ENCODE measurements around the gene MYH10.
A peak's percentile ranks its signal among the peaks of the same experiment; 100 is the strongest.

MYH10 gene

DNA sequence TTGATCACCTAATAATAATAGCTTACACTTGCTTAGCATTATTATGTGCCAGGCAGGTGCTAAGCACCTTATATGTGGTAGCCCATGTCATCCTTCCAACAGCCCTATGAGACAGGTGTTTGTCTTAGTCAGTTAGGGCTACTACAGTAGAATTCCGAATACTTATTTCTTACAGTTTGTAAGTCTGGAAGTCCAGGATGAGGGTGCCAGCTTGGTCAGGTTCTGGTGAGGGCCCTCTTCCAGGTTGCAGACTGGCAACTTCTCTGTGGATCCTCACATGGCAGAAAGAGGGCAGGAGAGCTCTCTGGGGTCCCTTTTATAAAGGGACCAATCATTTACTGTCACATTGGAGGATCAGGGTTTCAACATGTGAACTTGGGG, 19.6 kb upstream of the MYH10 start:
- no peak overlapping the region for H3K27ac ChIP-seq
- DNase-seq (ENCODE audit: low read depth, low spot score) = no peak

DNA sequence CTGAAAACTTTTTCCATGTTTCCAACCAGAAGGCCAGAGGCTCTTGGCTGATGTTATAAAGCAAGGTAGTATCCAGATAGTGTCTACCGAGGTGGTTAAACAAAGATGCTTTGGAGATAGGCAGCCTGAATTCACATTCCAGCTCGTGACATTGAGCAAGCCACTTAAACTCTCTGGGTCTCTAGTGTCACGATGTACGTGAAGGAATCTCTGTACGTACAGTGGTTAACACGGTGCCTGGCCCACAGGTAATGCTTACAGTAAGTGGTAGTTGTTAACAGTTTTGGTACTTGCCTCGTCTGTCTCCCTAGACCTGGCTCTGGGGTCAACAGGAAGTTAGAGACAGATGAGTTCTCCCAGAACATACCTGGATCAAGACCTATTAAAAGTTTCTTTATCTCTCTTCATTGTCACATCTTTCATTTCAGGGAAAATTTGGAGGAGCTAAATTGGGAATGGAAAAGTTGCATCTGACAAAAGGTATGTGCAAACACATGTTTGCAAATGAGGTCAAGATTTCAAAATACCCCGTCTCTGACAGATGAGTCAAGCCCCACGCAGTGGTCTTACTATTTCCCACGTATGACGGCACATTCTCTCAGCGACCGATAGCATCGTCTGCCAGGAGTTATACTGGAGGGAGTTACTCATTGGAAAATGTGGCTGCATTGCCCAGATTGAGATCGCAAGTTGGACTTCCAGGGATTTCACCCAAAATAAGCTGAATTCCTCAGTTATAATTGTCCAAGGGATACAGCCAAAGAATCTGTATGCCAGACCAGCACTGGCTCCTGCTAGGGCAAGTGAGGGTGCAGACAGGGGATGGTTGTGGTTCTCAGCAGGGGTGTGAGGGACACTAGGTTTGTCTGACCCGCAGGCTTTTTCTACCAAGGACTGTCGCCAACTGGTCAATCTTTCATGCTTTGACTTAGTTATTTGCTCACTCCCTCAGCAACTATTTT, 18.9 kb upstream of the MYH10 start:
- no peak for DNase-seq (ENCODE audit: low read depth, low spot score)
- H3K27ac ChIP-seq = no peak overlapping the region

DNA sequence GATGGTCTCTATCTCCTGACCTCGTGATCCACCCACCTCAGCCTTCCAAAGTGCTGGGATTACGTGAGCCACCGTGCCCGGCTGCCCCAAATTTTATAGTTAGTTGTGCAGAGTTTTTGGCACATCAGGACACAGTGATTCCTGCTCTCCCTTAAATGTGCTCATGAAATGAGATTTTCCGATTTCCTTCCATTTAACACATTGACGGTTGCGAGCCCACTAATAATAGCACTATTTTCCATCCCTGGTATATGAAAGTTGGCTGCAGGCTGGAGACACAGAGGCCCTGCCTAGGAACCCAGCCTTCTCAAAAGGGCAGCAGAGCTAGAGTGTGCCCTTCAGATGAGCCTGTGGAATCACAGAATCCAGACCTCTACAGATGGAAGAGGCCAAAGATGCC, 17.4 kb upstream of the MYH10 start:
- DNase-seq (ENCODE audit: low read depth, low spot score) = no peak

DNA sequence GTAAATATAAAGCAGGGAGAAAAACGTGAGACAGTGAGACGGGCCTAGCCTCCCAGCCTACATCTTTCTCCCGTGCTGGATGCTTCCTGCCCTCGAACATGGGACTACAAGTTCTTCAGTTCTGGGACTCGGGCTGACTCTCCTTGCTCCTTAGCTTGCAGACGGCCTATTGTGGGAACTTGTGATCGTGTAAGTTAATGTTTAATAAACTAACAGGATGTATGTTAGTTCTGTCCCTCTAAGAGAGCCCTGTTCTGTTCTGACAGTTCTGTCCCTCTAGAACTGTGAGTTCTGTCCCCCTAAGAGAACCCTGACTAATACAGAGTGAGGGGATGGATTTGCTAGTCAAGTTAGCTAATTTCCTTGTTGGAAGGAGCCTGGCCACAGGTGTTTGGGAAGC, 16.7 kb upstream of the MYH10 start:
- H3K27ac ChIP-seq = no peak overlapping the region
- DNase-seq (ENCODE audit: low read depth, low spot score) = no peak

More for the DNA sequence above, 17.4 kb upstream of the MYH10 start:
- H3K27ac ChIP-seq = no peak overlapping the region

DNA sequence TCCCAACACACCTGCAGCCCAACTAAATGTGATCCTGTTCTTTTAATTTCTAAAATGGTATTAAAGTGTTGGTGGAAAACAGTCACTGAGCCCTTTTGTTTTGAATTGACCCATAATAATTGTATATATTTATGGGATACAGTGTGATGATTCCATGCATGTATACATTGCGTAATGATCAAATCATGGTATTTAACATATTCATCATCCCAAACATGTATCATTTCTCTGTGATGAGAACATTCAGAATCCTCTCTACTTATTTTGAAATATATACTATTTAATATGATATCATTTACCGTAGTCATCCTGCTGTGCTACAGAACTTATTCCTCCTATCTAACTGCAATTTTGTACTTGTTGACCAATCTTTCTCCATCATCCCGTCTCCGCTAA, 14.0 kb upstream of the MYH10 start:
- H3K27ac ChIP-seq = no peak overlapping the region
- DNase-seq (ENCODE audit: low read depth, low spot score) = no peak

DNA sequence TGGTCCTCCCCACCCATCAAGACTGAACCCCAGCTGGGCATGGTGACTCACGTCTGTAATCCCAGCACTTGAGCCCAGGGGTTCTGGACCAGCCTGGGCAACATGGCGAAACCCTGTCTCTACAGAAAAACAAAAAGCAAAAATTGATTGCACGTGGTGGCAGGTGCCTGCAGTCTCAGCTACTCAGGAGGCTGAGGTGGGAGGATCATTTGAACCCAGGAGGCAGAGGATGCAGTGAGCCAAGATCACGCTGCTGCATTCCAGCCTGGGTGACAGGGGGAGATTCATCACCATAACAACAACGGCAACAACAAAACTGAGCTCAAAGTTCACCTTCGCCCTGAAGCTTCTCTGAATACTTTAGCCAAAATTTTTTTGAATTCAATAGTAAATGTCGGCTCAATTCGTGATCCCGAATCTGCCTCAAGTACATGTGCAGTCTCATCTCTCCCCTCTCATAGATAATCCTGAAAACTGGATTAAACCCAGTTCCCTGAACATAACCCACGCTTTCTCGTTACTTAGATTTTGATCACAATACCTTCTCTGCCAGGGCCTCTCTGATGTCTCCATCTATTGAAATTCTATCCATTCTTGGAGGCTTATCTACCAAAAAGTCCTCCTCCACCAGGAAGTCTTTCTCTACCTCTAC, 13.5 kb upstream of the MYH10 start:
- H3K27ac ChIP-seq = no peak overlapping the region
- DNase-seq (ENCODE audit: low read depth, low spot score) = no peak

DNA sequence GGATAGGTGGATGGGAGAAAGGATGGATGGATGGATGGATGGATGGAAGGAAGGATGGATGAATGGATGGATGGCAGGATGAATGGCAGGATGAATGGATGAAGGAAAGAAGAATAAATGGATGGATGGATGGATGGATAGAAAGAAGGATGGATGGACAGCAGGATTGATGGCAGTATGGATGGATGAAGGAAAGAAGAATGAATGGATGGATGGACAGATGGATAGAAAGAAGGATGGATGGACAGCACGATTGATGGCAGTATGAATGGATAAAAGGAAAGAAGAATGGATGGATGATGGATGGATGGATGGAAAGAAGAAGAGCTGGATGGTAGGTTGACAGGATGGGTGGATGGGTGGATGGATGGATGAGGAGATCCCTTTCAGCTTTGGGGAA, 9.2 kb upstream of the MYH10 start:
- DNase-seq (ENCODE audit: low read depth, low spot score) = no peak
- no peak overlapping the region for H3K27ac ChIP-seq

DNA sequence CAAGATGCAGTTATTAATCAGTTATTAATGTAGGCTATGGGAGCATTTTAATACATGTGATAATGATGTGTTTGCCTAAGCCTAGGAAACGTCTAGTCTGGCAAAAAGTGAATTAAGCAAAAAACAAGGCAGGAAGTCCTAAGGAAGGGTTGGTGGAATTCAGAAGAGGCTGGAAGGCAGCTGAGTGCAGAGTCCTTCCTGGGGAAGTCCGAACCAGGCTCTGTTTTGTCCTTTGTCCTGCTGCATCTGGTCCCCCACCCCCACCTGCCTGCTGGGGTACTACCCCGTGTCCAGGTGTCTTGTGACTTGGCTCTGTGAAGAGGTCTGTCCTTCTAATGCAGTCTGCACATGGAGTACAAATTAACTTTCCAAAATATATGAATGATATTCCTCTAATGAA, 1.5 kb upstream of the MYH10 start:
- no peak for DNase-seq (ENCODE audit: low read depth, low spot score)
- no peak overlapping the region for H3K27ac ChIP-seq

DNA sequence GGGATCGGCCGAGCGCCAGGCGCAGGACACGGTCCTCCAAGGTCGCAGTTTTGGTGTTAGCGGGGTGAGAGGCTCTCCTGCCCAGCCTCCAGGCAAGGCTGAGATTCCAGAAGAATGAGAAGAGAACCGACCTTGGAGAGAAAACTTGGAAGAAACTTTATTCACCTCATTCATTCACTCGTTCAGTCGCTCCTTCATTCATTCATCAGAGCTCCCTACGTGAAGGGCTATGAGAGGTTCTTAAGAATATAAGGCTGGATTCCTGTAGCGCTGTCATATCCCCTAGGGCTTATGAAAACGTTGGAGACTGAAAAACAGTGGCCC, 991 bp upstream of the MYH10 start:
- H3K27ac ChIP-seq = peak overlapping the region; percentile 67
- DNase-seq (ENCODE audit: low read depth, low spot score) = no peak

DNA sequence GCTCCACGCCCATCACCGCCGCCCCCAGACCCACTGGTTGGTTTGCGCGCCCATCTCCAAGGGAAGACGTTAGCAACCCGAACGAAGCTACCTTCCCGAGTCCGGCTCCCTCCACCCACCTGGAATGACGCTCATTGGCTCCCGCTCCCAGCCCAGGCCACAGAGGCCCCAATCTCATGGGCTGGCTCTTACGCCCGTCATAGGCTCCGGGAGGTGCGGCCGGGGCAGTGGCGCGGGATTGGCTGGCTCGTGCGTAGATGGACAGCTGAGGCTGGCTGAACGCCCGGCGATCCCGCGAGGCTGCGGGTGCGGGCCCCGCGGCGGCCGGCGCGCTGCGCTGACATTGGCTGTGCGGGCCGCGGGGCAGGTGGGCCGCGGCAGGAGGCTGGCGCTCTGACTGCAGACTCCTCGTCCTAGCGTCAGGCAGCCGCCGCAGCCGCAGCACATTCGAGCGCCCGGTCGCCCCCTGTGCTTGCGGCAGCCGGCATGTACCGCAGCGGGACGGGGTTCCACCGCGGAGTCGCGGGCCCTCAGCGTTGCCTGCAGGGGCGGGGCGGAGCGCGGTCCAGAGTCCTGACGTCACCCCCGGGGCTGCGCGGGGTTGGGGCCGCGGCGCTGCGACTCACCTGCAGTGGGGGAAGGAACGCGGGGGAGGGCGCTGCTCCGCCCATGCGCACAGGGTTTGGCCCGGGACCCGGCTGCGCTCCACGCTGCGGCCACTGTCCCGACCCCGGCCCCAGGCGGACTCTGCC, 453 bp upstream of the MYH10 start:
- DNase-seq (ENCODE audit: low read depth, low spot score) = peak; percentile 98
- peak overlapping the region; percentile 67 for H3K27ac ChIP-seq

DNA sequence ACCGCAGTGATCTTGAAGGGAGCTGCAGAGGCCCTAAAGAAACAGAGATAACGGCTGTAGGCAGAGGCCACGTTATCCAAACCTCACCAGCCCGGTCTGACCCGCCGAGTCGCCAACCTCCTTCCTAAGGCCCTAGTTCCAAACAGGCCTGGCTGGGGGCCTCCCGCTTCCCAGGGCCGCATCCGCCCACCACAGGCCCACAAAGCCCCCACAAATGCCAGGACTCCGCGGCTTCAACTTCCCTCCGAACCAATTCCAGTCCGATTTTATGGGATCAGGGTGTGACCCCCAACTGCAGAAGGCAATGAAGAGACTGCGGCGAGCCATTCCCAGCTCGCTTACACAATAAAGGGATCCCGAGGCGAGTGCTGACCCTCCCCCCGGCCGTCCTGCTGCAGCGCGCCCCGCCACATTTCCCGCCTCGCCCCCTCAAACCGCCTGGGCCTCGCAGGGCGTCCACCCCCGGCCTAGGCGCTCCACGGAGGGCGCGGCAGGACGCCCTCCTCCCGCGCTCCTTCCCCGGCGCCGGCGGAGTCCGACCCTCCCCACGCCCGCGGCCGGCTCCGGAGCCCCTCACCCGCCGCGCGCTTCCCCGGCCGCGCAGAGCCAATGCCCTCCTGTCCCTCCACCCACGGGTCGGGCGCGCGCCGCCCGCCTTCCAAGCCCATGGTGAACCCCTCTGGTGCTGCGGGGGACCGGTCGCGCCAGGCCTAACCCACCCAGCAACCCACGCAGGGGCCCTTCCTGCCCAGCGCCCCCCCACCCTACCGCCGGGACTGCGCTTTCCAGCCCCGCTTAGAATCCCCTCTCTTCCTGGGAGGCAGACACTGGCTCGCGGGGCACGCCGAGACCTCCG, 926 bp downstream of the MYH10 start:
- H3K27ac ChIP-seq = peak overlapping the region; percentile 67
- DNase-seq (ENCODE audit: low read depth, low spot score) = no peak

DNA sequence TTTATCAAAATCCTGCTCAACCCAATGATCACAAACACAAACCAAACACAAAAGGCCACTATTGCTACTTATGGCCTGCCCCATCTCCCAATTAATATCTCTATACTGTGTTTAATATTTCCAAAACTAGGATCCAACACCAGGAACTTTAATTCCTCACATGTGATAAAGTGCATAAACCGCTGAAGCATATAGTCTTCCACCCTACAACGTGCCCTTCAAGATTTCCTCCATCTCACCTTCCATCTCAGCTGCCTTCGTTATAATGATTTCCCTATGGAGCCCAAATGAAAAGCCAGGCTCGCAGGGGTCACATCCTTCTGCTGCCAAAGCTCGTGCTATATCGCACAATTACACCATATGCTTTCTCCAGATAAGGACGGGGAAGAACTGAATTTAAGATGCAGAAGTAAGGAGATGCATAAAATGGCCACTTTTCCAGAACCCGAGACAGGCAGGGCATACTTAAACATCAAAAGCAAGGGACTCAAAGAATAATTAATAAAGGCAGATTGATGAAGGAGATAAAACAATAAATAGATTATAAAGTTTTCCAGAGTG, 1.8 kb downstream of the MYH10 start:
- no peak overlapping the region for H3K27ac ChIP-seq

DNA sequence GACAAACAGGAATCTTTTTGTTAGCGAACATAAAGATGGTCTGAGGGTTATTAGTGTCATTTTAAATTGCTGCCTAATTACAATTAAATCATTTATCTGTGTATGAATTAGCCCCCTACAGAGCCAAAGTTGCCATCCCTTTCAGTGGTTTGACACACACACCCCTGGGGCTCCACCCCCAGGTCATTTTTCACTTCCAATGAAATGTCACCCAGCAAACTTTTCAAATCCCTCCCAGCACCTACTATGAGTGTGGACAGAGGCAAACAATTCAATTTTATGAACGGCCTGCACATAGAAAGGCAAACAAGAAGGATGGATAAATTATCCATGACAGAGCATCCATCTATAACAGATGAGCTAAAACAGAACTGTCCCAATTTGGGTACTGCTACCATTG, 2.4 kb downstream of the MYH10 start:
- H3K27ac ChIP-seq = no peak overlapping the region
- no peak for DNase-seq (ENCODE audit: low read depth, low spot score)

More for the DNA sequence above, 1.8 kb downstream of the MYH10 start:
- DNase-seq (ENCODE audit: low read depth, low spot score) = no peak

DNA sequence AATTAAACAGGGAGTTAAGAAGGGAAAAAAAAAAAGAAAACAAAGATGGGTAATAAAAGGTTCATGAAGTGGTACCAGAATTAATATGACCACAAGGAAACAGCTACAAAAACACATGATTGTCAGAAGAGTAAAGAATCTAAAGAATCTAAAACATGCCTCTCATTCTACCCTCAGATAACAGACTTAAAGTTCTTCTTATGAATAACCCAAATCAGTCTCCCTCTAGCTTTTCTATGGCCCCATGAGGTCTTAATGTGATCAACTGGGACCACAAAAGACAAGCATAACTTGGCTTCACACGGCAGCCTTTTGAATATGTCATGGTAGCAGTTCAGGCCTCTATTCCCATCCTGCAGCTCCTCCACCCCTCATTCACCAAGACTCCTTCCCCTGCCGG, 6.9 kb downstream of the MYH10 start:
- DNase-seq (ENCODE audit: low read depth, low spot score) = no peak
- H3K27ac ChIP-seq = no peak overlapping the region

DNA sequence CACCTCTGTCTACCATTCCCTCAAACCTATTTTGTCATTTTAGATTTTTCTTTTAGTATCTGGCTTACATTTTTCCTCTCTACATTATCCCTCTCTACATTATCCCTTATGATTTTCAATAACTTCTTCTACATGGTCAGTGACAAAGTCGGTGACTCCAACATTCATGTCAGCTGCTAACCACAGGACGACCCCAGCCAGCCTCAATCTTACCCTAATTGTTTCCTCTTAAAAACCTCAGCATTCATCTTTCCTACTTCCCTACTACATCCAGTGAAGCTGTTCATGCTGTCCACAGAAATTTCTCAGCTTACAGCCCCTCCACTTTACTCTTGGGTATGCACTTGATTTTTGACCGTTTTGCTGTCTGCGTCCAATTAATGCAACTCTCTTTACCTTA, 8.3 kb downstream of the MYH10 start:
- DNase-seq (ENCODE audit: low read depth, low spot score) = no peak
- H3K27ac ChIP-seq = no peak overlapping the region

DNA sequence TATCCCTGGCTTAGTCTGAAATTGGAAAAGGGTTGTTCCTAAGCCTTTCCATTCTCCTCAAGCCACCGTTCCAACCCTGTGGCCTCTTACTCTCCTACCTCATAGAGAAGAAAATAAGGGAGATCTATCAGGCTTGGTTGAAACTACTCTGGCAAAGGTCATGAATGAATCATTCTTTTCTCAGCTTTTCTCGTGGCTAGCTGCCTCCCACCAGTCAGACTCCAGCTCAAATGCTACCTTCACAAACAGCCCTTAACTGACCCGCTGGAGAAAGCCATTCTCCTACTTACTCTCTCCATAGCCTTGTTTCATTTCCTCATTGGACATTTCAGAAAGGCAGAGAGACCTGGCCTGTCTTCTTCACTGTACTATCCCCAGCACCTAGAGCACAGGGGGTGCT, 8.9 kb downstream of the MYH10 start:
- H3K27ac ChIP-seq = no peak overlapping the region
- no peak for DNase-seq (ENCODE audit: low read depth, low spot score)

DNA sequence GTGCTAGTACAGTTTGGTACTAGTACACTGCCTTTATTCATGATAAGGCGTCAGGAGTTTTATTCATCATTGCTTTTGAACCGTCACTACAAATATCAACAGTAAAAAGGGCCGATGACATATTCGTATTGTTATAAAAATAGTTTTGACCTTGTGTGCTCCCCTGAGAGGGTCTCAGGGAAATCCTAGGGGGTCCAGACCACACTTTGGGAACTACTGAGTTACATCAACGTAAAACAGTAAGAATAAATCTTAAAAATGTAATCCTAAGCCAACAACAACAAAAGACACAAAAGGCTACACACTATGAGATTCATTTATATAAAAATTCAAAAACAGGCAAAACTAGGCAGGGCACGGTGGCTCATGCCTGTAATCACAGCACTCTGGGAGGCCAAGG, 11.2 kb downstream of the MYH10 start:
- no peak for DNase-seq (ENCODE audit: low read depth, low spot score)
- H3K27ac ChIP-seq = no peak overlapping the region

DNA sequence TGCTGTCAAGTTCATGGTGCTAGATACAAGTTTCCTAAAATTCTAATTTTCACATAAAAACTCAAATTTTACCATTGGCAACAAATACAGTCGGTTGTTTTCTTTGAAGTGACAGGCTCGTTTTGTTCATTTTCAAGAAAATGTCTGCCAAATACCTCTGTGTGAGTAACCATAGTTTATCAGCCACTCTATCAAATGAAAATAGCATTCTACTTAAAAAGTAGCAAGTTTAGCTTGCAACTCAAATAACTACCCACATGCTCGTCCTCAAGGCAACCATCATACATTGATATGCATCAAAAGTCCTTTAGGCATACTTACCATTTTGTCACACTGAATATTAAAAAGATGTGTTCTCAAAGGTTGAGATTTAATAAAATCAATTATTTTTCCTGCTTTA, 11.7 kb downstream of the MYH10 start:
- DNase-seq (ENCODE audit: low read depth, low spot score) = no peak

DNA sequence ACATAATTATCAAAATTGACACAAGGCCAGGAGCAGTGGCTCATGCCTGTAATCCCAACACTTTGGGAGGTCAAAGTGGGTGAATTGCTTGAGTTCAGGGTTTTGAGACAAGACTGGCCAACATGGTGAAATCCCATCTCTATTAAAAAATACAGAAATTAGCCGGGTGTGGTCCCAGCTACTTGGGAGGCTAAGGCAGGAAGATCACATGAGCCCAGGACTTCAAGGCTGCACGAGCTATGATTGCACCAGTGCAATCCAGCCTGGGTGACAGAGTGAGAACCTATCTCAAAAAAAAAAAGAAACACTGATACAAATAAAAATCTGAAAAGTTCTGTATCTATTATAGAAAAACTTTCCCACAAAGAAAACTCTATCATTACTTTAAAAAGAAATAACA, 15.5 kb downstream of the MYH10 start:
- H3K27ac ChIP-seq = no peak overlapping the region
- no peak for DNase-seq (ENCODE audit: low read depth, low spot score)

More for the DNA sequence above, 11.7 kb downstream of the MYH10 start:
- no peak overlapping the region for H3K27ac ChIP-seq
